GM23338 (cell line): ENCODE results near the gene SLC13A3. TPM values are rescaled to one million over a fixed set of nuclear protein-coding genes. Genes with fewer than 3 reads are reported as not detected.

ENCODE experiments used
- ATAC-seq: fragments of 200-7000 bp; cut with Tn5 transposase; 3 replicates; pipeline ENCODE4 v1.9.1; 2020
- DNase-seq: peaks from one replicate; pipeline ENCODE4 v3.0.0-alpha.2; 2015; ENCODE audit warnings: low spot score
- H2AFZ ChIP-seq: fragments of 200-600 bp; sonication (generic); 2 replicates; pipeline ENCODE4 v1.8.0; 2016; ENCODE audit warnings: antibody characterized with exemption, mild to moderate bottlenecking, moderate library complexity
- H3F3A ChIP-seq: fragments of 200-600 bp; sonication (generic); replicated peaks from 2 replicates; pipeline ENCODE4 v1.8.0; 2017; ENCODE audit warnings: antibody characterized with exemption, mixed run types, low read depth
- H3K27ac ChIP-seq: fragments of 200-600 bp; sonication (generic); 2 replicates; pipeline ENCODE4 v1.6.1; 2016; ENCODE audit warnings: low read depth
- H3K27me3 ChIP-seq: fragments of 200-600 bp; sonication (generic); 2 replicates; pipeline ENCODE4 v1.8.0; 2016; ENCODE audit warnings: mild to moderate bottlenecking, mixed run types, moderate library complexity; ENCODE audit not compliant: insufficient read depth
- H3K36me3 ChIP-seq: fragments of 200-600 bp; sonication (generic); 2 replicates; pipeline ENCODE4 v1.8.0; 2016; ENCODE audit warnings: mild to moderate bottlenecking; ENCODE audit not compliant: insufficient read depth
- H3K4me1 ChIP-seq: fragments of 200-600 bp; sonication (generic); 2 replicates; pipeline ENCODE4 v1.8.0; 2016; ENCODE audit warnings: mild to moderate bottlenecking, moderate library complexity; ENCODE audit not compliant: insufficient read depth
- H3K4me2 ChIP-seq: fragments of 200-600 bp; sonication (generic); 2 replicates; pipeline ENCODE4 v1.7.1; 2017; ENCODE audit warnings: mixed run types
- H3K4me3 ChIP-seq: fragments of 200-600 bp; sonication (generic); 2 replicates; pipeline ENCODE4 v1.6.1; 2016; ENCODE audit warnings: mixed run types
- H3K79me2 ChIP-seq: fragments of 200-600 bp; sonication (generic); replicated peaks from 2 replicates; pipeline ENCODE4 v1.8.0; 2017; ENCODE audit warnings: mild to moderate bottlenecking; ENCODE audit not compliant: insufficient read depth
- H3K9me2 ChIP-seq: fragments of 200-600 bp; sonication (generic); 2 replicates; pipeline ENCODE4 v1.8.0; 2017; ENCODE audit not compliant: insufficient read depth
- H4K20me1 ChIP-seq: fragments of 200-600 bp; sonication (generic); replicated peaks from 2 replicates; pipeline ENCODE4 v1.8.0; 2017; ENCODE audit warnings: mild to moderate bottlenecking; ENCODE audit not compliant: insufficient read depth
- H3K27ac Mint-ChIP-seq: 2 replicates; pipeline ENCODE4 v1.8.0; 2020; ENCODE audit warnings: inconsistent platforms, mild to moderate bottlenecking, moderate library complexity, mixed read lengths
- H3K27me3 Mint-ChIP-seq: 3 replicates; pipeline ENCODE4 v1.8.0; 2022; ENCODE audit warnings: low read depth, mild to moderate bottlenecking, moderate library complexity, mixed read lengths, inconsistent platforms; ENCODE audit not compliant: insufficient read depth, poor library complexity
- H3K36me3 Mint-ChIP-seq: 3 replicates; pipeline ENCODE4 v1.8.0; 2021; ENCODE audit warnings: low read depth, mild to moderate bottlenecking, inconsistent platforms, moderate library complexity, mixed read lengths
- H3K4me1 Mint-ChIP-seq: 3 replicates; pipeline ENCODE4 v1.8.0; 2020; ENCODE audit warnings: mild to moderate bottlenecking, inconsistent platforms, mixed read lengths
- H3K4me3 Mint-ChIP-seq: 3 replicates; pipeline ENCODE4 v1.8.0; 2021; ENCODE audit warnings: moderate library complexity, mild to moderate bottlenecking, inconsistent platforms, mixed read lengths
- H3K9me3 Mint-ChIP-seq: 3 replicates; pipeline ENCODE4 v1.8.0; 2020; ENCODE audit warnings: moderate library complexity, mild to moderate bottlenecking, inconsistent platforms, mixed read lengths
- CTCF ChIP-seq, 2 experiments: fragments of 200-600 bp in 1 of 2; sonication (generic) in 1 of 2; conservative IDR thresholded peaks; 2 replicates each; pipeline versions ENCODE4 v1.5.1 to v1.6.1; 2016 to 2017; ENCODE audit warnings: antibody characterized with exemption in 2 of 2, low read depth in 2 of 2, mild to moderate bottlenecking in 2 of 2, moderate library complexity in 1 of 2
- ETS1 ChIP-seq: IDR thresholded peaks from 2 replicates; pipeline ENCODE4 v1.6.1; 2016; ENCODE audit warnings: antibody characterized with exemption
- EZH2 ChIP-seq: fragments of 200-600 bp; sonication (generic); IDR thresholded peaks from one replicate; pipeline ENCODE4 v1.8.0; 2017; ENCODE audit warnings: antibody characterized with exemption, mild to moderate bottlenecking, low read depth; ENCODE audit not compliant: unreplicated experiment
- EZH2phosphoT487 ChIP-seq: fragments of 200-600 bp; sonication (generic); IDR thresholded peaks from one replicate; pipeline ENCODE4 v1.8.1; 2018; ENCODE audit warnings: antibody characterized with exemption; ENCODE audit not compliant: unreplicated experiment
- POLR2AphosphoS5 ChIP-seq: IDR thresholded peaks from 2 replicates; pipeline ENCODE4 v1.6.1; 2016; ENCODE audit warnings: antibody characterized with exemption, low read depth
- ZNF114 ChIP-seq: fragments of 250-450 bp; sonication (Bioruptor Pico); IDR thresholded peaks from 2 replicates; pipeline ENCODE4 v1.5.0; 2020; ENCODE audit warnings: mild to moderate bottlenecking, moderate library complexity
- ZNF331 ChIP-seq: fragments of 250-450 bp; sonication (Bioruptor Pico); IDR thresholded peaks from 2 replicates; pipeline ENCODE4 v1.5.0; 2020; ENCODE audit warnings: low read depth, mild to moderate bottlenecking, moderate library complexity
- polyA plus RNA-seq: library from polyadenylated mRNA; unstranded; fragments of >200 nt; fragmentation: Nextera tagmentation; extraction: Ambion mirVana; gene quantifications from 2 replicates; pipeline ENCODE4 v1.2.1, GENCODE V29; 2016
- total RNA-seq: library from RNA; depleted of rRNA; stranded (reverse); fragments of >200 nt; shearing (Covaris generic); gene quantifications from 2 replicates; pipeline ENCODE4 v1.2.3, GENCODE V29; 2014

SLC13A3 gene
- total and polyA plus RNA-seq, 2 experiments from 2014 or later: 8.6 to 9.1 TPM

- DNase-seq (no peak), ATAC-seq (no peak)
- no peaks in the 10 kb centered on the region for H3K27me3 ChIP-seq
- TF ChIP-seq EZH2: no peak
- no peak for TF ChIP-seq ETS1
- no peak for TF ChIP-seq ZNF331 (CRISPR knock-in tag)
- TF ChIP-seq POLR2AphosphoS5: no peak
- H3K79me2 ChIP-seq: no peaks in the 10 kb centered on the region
- Mint-ChIP-seq H3K36me3 (peaks cover 9% of the 10 kb centered on the region), H3K9me3 (peaks cover 7% of the 10 kb centered on the region), H3K4me3 (no peak overlapping the region), H3K27me3 (peaks cover 3% of the 10 kb centered on the region), H3K27ac (no peak overlapping the region), H3K4me1 (peaks cover 4% of the 10 kb centered on the region; the same call in 2 of the 3 replicates)
- H3K4me2 ChIP-seq: no peak overlapping the region
- no peak overlapping the region for H3K27ac ChIP-seq
- no peaks in the 10 kb centered on the region for H3K36me3 ChIP-seq
- no peak overlapping the region for H3K4me3 ChIP-seq
- no peak overlapping the region for H2AFZ ChIP-seq
- H3K9me2 ChIP-seq: no peaks in the 10 kb centered on the region
- no peaks in the 10 kb centered on the region for H4K20me1 ChIP-seq
- no peaks in the 10 kb centered on the region for H3K4me1 ChIP-seq
- no peaks in the 10 kb centered on the region for H3F3A ChIP-seq
Observed at GRCh38 chr20:46575937-46576461, 75.3 kb downstream of the SLC13A3 start.

GRCh38 chr20:46575394-46575793 is 75.9 kb downstream of the SLC13A3 start:
- H3K4me2 ChIP-seq: no peak overlapping the region
- Mint-ChIP-seq H3K4me3 (no peak overlapping the region), H3K36me3 (peaks cover 3% of the 10 kb centered on the region), H3K4me1 (peaks cover 4% of the 10 kb centered on the region; the same call in 2 of the 3 replicates), H3K27ac (no peak overlapping the region), H3K27me3 (peaks cover 3% of the 10 kb centered on the region), H3K9me3 (peaks cover under 1% of the 10 kb centered on the region; the same call in 2 of the 3 replicates)
- H3K79me2 ChIP-seq: no peaks in the 10 kb centered on the region
- no peak overlapping the region for H2AFZ ChIP-seq
- DNase-seq (no peak), ATAC-seq (peak; percentile 31; the same call in 2 of the 3 replicates)
- TF ChIP-seq CTCF (conservative IDR thresholded peaks at IDR 0.05; ENCODE audit: low read depth in 2 of 2): no peak
- TF ChIP-seq ZNF114 (CRISPR knock-in tag): no peak
- TF ChIP-seq ZNF331 (CRISPR knock-in tag): no peak
- no peak for TF ChIP-seq EZH2phosphoT487
- no peaks in the 10 kb centered on the region for H4K20me1 ChIP-seq
- H3K4me1 ChIP-seq: no peaks in the 10 kb centered on the region
- H3K4me3 ChIP-seq: no peak overlapping the region
- H3F3A ChIP-seq: no peaks in the 10 kb centered on the region
- H3K9me2 ChIP-seq: no peaks in the 10 kb centered on the region
- H3K27me3 ChIP-seq: no peaks in the 10 kb centered on the region
- H3K27ac ChIP-seq: no peak overlapping the region
- no peaks in the 10 kb centered on the region for H3K36me3 ChIP-seq
